SU-DHL-6 (cell line): ENCODE results near the gene KRTAP10-11.
"Not testable (repeated sequence)": the region's sequence is repeated elsewhere in the genome, so short reads cannot be mapped to it uniquely, and the experiment has no call there.

Experiments used
- EZH2phosphoT487 ChIP-seq: fragments of 200-600 bp; sonication (generic), shearing (Covaris generic); conservative IDR thresholded peaks from 2 replicates; pipeline ENCODE4 v1.6.1; 2018; ENCODE audit warnings: mild to moderate bottlenecking, antibody characterized with exemption, low read length, moderate library complexity, mixed read lengths
- TF ChIP-seq, protein P1 (sequence below): fragments of 200-600 bp; sonication (generic); IDR thresholded peaks from one replicate; pipeline ENCODE4 v1.5.1; 2017; ENCODE audit warnings: antibody characterized with exemption, mild to moderate bottlenecking, low read length, moderate library complexity; ENCODE audit not compliant: insufficient read depth, poor library complexity, severe bottlenecking

GRCh38 chr21:44689740-44690139 lies 43.5 kb downstream of the KRTAP10-11 start:
- TF ChIP-seq, protein P1, sequence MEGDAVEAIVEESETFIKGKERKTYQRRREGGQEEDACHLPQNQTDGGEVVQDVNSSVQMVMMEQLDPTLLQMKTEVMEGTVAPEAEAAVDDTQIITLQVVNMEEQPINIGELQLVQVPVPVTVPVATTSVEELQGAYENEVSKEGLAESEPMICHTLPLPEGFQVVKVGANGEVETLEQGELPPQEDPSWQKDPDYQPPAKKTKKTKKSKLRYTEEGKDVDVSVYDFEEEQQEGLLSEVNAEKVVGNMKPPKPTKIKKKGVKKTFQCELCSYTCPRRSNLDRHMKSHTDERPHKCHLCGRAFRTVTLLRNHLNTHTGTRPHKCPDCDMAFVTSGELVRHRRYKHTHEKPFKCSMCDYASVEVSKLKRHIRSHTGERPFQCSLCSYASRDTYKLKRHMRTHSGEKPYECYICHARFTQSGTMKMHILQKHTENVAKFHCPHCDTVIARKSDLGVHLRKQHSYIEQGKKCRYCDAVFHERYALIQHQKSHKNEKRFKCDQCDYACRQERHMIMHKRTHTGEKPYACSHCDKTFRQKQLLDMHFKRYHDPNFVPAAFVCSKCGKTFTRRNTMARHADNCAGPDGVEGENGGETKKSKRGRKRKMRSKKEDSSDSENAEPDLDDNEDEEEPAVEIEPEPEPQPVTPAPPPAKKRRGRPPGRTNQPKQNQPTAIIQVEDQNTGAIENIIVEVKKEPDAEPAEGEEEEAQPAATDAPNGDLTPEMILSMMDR: not testable (repeated sequence)
- not testable (repeated sequence) for TF ChIP-seq EZH2phosphoT487
